Measurements from ENCODE around the gene MEF2D.

Gene MEF2D

DNA sequence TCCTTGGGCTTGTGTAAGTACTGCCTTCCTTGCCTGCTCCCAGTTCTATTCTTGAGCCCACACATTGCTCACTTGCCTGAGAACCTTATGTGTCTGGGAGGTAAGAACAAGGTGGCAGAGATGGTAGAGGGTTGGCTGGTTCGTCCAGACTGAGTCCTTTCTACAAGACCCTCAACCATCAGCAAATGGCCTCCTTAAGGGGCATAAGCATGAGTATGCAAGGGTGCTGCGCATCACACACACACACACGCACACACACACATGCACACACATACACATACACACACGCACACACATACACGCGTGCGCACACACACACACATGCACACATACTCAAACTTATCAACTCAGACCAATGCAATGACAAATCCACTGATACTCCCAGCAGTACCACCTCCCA, 74.6 kb downstream of the MEF2D start:
- DNase-seq (ENCODE audit: low spot score) = no peak

DNA sequence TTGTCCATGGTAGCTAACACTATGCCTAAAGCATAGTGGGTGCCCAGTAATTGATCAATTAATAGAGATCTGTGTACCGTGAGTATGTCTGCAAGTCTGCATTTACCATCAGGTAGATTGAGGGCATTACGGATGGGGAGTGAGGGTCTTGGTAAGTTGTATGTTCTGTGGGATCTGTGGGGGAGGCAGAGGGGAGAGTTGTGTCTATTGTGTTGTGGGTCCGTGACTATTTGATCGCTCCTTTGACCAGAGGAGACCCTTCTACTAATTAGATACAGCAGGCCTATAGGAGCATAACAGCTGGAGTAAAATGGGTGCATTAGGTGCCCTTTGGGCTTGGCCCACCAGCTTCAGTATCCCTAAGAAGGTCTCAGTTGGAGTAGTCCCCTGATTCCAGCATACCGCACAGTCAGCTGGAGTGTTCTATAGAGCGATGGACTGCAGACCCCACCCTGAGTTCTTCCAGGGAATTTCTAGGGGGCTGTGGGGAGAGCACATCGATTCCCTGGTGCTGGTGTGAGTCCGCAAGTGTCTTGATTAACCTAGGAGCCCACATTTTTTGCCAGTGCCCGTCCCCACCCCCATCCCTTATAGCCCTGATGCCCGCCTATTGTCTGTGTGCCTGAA, 75.7 kb downstream of the MEF2D start:
- DNase-seq (ENCODE audit: low spot score) = no peak

DNA sequence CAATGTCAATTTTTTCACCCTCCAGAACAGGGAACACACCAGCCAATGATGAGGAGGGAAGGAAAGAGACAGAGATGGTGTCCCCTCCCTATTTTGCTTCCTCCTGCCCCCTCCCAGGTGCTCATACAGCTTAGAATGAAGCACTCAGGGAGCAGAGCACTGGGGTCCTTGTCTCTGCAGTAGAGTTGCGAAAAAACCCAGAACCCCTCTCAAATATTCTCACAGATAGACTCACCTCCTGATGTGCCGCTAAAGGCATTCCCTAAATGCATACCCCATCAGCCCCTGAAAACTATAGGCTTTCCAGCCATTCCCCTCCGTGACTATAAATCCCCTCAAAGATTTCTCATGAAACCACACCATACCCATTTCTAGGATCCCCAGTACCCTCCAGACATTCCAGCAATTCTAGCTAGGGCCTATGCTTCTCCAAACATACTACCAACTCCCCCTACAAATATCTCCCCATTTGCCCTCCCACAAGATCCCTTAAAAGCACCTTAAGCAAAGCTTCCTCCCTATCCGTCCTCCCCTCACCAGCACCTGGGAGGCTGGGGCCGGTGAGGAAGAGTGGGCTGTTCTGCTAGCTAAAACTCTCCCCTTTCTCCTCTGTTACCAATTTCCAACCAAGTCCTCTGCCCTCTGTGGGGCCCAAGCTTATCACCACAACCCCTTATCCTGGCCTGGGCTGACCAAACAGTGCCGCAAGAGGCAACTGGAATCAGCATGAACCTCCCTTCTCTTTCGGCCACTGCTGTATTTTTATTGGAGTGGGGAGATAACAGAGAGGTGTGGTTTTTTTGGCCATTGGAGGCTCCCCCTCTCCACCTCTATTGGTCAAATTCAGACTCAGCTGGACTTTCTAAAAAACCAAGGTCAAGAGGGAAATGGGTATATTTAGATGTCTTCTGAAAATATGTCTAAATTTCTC, 76.9 kb downstream of the MEF2D start:
- DNase-seq (ENCODE audit: low spot score) = no peak

DNA sequence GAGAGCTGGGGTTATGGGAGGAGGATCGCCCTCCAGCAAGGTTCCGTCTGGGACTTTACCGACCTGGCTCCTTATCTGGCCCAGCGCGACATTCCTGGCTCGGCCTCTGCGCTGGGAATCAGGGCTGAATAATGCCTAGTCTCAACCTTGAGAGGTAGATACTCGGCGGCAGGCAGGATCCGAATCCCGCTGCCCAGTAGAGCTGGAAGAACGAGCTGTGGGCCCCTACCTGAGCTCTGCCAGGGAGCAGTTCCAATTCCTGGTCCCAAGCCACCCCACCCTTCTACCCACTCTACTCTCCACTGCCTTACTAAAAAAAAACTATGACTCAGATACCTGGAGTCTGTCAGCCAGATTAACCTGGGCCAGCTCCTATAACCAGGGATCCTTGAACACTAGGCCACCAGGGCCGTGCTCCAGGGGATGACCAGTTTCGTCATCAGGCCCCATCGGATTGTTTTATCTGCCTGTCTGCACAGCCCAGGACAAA, 77.9 kb downstream of the MEF2D start:
- no peak for DNase-seq (ENCODE audit: low spot score)

- DNase-seq (ENCODE audit: low spot score) = no peak
Observed at GRCh38 chr1:156421939-156422601, 78.5 kb downstream of the MEF2D start.

- peak; percentile 43 for DNase-seq (ENCODE audit: low spot score)
Observed at GRCh38 chr1:156421062-156421938, 79.3 kb downstream of the MEF2D start.

GRCh38 chr1:156420205-156421061, 80.1 kb downstream of the MEF2D start:
- no peak for DNase-seq (ENCODE audit: low spot score)

DNA sequence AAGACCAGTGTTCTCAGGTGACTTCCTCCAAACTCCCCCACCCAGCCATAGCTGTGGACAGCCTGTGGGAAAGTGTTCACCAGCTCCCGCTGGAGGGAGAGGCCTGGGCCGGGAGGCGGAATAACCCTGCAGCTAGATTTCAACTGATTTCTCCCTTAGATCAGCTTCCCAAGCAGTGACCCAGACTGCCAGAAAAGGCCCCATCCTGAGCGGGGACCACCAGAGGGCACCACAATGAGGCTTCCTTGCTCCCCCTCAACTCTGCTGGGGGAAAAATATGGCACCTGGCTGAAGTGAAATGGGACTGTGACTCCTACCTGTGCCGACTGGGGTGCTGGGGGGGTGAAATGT, 80.7 kb downstream of the MEF2D start:
- DNase-seq (ENCODE audit: low spot score) = no peak

- no peak for DNase-seq (ENCODE audit: low spot score)
Observed at GRCh38 chr1:156418416-156419070, 82.0 kb downstream of the MEF2D start.

DNA sequence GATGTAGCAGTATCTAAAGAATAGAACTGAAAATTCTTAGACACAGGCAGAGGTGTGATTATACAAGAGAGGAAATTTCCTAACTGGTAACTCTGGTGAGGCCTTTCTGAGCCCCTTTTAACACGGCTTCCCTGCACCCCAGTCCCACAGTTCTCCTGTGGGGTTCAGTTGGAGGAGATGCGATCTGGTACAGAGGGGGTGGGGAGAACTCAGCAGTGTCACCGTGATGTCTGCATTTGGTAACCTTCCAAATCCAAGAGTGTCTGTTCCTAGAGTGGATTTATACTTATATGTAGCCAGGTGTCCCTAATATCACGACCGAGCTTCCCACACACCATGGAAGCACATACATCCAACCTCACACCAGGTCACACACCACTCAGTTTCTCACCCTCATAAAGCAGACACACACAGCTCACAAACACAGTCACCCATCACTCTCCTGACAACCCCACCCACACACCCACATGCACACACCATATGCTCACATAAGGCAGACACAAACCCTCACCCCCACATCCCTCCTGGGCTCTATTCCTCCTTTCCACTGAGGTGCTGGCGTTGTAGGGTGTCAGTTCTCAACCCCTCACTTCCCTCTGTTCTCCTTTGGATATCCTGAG, 83.1 kb downstream of the MEF2D start:
- DNase-seq (ENCODE audit: low spot score) = no peak

DNA sequence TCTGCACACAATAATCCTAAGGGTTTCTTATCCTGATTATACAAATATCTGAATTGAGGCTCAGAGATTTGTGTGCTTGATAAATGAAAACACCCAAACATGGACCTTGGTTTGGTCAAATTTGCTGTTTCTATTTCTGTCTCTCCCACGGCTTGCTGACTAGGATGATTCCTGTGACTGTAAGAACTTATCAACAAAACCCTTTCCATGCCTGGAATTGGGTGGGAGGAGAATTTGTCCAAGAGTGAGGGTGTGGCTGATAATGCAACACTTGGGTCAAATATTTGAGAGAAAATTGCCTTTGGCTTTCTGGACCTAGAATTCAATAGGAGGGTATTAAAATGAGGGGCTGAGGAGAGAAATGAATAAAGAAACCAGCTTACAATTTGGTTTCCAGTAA, 83.6 kb downstream of the MEF2D start:
- no peak for DNase-seq (ENCODE audit: low spot score)

- DNase-seq (ENCODE audit: low spot score) = no peak
Observed at GRCh38 chr1:156414461-156415064, 86.0 kb downstream of the MEF2D start.
